SHP77 treated with DMSO at 0.1 percent for 48 hours (cell line): ENCODE measurements around the gene DAZAP1.
A peak's percentile ranks its signal among the peaks of the same experiment; 100 is the strongest.

Source experiments
- DNase-seq: peaks from one replicate; lab custom pipeline; 2025; lab: John Stamatoyannopoulos, UW

The DAZAP1 gene

GRCh38 chr19:1394252-1395193 lies 12.9 kb upstream of the DAZAP1 start:
- DNase-seq: no peak

GRCh38 chr19:1395194-1396018 lies 12.0 kb upstream of the DAZAP1 start:
- DNase-seq: no peak

DNA sequence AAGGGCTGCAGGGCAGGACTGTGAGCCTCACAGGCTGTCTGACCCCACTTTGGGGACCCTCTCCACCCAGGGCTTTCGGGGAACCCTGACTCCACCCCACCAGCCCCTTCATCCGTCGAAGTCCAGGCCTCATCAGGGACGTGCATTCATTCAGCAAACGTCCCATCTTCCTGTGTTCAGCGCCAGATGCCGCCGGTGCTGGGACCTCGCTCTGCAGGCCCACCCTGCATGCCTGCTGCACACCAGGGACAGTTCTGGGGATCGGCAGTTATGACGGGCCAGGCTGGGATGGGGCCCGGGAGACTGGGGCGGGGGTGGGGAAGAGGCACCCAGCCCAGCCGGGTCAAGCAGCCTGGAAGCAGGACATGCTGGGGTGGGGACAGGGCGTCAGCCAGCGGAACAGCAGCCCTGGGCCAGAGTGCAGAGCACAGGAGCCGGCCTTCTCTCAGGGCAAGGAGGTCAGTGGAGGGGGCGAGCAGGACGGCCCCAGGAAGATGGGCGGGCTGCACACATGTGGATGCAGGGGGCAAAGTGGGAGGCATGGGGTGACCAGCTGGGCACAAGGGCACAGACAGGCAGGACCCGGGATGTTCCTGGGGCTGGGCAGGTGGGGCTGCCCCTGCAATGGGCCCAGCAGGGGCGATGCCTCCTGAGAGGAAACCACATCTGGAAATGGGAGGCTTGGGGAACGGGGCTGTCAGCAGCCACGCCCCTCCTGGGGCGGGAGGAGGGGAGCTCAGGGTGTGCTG lies 11.2 kb upstream of the DAZAP1 start:
- DNase-seq: no peak

DNA sequence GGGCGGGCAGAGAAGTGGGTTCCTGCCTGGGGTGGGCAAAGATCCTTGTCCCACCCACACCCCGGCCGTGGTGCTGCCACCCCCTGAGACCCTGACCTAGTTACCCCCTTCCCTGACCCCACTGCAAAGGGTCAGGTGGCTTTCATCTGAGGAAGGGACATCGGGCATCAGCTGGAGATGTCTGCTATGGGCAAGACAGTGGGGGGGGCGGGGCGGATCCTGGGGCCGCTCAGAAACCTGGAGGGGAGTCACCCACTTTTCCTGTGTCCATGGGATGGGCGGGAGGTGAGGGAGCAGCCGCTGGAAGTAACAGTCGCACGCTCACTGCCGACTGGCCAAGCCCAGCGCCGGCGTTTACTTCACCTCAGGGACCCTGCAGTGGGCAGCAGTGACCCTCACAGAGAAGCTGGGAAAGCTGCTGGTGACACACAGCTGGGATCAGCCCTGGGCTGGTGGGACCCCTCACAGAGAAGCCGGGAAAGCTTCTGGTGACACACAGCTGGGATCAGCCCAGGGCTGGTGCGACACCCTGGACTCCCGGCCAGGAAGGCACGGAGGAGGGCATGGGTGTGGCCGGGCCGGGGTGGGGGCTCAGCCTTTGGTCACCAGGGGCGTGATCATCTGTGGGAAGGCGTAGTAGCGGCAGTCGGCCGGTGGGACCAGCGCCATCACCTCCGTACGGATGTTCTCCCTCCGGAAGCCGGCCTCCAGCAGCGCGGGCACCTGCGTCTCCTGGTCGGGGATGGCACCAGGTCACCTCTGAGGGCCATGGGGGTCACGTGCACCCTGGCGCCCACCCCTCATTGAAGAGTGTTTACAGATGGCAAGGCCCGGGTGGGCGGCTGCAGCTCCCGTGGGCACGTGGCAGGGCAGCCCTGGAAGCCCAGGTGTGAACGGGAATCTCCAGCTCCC lies 10.4 kb upstream of the DAZAP1 start:
- DNase-seq: no peak

DNA sequence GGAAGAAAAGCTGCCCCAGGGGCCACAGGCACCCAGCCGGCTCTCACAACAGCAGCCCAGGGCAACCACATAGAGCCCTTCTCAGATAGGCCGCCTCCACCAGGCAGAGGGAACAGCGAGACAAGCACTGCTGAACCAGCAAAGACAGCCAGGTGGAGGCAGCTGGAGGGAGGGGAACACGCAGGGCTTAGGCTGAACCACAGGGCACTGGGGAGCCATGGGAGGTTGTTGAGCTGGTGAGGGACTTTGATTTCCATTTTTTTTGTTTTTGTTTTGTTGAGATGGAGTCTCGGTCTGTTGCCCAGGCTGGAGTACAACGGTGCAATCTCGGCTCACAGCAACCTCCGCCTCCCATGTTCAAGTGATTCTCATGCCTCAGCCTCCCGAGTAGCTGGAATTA lies 9.5 kb upstream of the DAZAP1 start:
- DNase-seq: no peak

DNA sequence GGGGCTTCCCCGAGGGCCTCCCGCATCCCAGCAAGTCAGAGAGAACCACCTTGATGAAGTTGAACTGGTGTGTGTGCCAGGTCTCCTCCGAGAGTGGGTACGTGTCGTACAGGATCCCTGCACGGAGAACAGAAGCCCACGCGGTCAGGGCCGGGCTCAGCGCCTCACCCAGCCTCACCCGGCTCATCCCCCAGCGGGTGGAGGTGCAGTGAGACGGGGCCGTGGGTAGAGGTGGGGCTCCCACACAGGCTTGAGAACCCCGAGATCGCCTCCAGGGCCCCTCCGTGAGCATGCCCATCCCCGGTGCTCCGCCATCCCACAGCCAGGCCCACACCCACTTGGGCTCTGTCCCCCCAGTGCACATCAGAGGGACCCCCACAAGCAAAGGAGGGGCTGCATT lies 8.3 kb upstream of the DAZAP1 start:
- DNase-seq: no peak

DNA sequence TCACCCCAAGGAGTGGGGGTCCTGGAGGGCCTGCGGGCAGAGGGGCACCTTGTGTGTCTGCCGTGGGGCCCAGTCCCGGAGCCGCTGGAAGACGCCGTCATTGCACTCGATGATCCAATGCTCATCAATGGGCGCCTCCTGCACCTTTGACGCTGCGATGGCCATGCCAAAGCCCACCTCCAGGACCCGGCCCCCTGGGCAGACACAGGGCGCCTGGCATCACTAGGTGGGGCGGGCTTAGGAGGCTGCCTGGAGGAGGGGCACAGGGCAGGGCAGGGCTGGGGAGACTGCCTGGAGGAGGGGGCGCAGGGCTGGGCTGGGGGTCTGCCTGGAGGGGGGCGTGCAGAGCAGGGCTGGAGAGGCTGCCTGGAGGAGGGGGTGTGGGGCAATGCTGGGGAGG lies 7.6 kb upstream of the DAZAP1 start:
- DNase-seq: no peak

DNA sequence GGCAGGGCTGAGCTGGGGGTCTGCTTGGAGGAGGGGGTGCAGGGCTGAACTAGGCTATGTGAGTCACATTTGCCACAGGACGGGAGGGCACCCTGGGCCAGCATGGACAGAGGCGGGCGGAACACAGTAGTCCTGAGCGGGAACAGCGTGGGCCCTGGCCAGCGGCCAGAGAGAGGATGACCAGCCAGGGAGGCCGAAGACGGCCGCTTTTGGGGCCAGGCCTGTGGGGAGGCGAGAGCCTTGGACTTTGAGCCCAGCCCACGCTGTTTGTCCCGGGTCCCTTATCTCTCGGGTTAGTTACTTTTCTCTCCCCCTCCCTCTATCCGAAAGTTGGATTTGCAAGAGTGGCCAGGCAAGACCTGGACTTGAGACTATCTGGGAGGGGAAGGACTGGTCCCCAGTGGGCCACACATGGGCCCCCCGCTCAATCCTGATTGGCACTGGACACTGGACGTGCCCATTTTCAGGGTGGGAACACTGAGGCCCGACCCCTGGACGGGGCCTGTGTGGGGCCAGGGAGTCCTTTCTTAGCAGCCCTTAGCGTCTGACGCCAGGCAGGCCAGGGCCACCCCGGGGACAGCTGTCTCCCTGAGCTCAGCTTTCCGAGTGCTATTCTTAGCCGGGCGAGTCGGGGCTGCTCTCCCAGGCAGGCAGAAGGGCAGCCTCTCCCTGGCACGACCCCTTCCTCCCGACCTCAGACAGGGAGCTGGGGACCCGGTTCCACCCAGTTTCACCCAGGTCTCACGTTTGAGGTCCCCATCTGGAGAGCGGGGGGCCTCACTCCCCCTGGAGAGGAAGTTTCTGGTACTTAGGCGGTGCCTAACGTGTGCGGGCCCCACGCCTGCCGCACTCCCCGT lies 6.9 kb upstream of the DAZAP1 start:
- DNase-seq: peak; percentile 6

GRCh38 chr19:1401138-1401888 lies 6.1 kb upstream of the DAZAP1 start, which contains the start of gene GAMT:
Gene GAMT, minus strand, starts transcription at chr19:1401542. Its CDS starts 66 bp downstream, at chr19:1401476.
- no peak for DNase-seq

GRCh38 chr19:1401889-1402217 lies 5.5 kb upstream of the DAZAP1 start:
- no peak for DNase-seq

DNA sequence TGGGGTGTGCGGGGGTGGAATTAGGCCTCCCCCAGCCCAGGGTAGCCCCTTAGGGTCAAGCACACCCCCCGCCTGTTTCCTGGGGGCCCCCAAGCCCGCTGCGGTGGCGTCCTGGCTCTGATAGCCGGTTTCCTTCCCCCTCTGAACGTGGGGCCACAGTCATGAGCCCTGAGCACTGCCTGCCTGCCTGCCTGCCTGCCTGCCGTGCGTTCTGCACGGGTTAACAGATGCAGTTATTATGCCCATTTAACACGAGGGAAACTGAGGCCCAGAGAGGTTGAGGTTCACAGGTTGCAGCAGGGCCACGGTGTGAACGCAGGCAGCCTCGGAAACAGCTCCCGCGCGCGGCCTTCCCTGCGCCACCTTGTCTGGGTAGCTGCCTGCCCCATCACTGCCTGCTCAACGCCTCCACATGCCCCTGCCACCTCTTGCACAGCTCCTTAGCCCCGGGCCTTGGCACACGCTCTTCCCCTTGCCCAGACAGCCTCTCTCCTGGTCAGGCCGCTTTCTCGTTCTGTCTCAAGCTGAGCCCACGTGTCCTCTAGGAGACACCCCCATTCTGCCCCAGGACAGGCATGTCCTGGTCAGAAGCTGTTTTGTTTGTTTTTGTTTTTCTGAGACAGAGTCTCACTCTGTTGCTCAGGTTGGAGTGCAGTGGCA lies 4.8 kb upstream of the DAZAP1 start:
- no peak for DNase-seq

DNA sequence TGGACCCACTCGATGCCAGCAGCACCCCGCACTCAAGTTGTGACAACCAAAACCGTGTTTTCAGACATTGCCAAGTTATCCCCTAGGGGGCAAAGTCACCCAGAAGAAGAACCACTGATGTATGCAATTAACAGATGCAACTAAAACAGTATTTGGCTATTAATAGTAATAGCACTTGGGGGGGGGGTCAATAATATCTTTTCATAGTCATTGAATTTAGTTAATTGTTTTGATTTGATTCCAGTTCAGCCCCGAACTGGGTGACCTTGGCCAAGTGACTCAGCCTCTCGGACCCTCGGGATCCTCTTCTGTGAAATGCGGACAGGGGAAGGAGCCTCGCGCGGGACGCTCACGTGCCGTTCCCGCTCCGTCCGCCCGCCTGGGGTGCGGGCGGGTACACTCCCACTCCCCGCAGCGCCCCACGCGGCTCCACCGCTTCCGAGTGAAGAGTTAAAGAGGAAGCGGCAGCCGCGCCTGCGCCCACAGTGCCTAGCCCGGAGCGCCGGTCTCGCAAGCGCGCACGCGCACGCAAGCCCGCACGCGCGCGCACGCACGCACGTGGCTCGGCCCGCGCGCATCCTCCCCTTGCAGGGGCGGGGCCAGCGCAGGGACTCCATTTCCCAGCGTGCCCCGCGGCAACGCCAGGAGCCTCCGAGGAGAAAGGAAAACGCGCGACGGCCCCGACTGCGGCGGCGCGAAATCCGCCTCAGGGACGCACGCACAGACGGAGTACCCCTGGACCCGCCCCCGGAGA lies 435 bp upstream of the DAZAP1 start:
- DNase-seq: peak; percentile 88

DNA sequence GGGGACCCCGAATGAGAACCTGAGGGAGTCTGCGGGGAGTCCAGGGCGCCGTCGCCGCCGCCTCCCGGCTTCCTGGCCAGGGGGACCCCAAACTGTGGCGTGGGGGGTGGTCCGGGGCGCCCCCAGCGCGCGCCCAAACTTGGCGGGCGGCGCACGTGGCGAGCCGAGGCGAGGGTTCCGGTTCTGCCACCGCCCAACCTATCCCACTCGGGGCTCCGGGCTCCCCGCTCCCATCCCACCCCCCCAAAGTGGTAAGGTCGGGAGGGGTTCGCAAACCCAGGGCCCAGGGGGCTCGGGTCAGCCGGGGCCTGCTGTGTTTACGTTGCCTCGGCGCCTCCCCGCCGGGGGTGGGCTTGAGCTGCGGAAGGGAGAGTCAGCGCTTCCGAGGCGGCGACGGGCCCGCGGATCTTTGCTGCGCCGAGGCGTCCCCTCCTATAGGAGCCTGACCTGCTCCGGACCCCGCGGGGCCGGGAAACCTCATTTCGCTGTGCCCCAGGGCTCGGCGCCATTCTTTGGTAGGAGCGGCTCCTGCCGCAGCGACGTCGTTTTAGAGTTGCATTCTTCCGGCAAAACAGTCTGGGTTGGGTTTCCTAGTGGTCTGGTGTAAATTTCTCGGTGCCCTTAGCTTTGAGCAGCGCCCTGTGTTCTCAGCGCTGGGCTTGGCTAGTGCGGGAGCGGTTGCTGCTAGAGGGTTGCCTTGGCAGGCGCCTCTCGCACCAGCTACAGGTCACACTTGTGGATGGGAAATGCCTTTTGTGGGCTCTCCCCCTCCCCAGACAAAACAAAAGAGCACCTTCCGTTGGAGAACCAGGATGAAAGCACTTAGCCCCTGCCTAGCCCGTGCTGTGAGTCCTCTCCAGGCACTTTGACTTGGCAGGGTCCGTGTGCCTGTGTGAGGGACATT lies 1.2 kb downstream of the DAZAP1 start:
- DNase-seq: no peak

- DNase-seq: no peak
Observed at GRCh38 chr19:1409204-1410005, 2.0 kb downstream of the DAZAP1 start.

DNA sequence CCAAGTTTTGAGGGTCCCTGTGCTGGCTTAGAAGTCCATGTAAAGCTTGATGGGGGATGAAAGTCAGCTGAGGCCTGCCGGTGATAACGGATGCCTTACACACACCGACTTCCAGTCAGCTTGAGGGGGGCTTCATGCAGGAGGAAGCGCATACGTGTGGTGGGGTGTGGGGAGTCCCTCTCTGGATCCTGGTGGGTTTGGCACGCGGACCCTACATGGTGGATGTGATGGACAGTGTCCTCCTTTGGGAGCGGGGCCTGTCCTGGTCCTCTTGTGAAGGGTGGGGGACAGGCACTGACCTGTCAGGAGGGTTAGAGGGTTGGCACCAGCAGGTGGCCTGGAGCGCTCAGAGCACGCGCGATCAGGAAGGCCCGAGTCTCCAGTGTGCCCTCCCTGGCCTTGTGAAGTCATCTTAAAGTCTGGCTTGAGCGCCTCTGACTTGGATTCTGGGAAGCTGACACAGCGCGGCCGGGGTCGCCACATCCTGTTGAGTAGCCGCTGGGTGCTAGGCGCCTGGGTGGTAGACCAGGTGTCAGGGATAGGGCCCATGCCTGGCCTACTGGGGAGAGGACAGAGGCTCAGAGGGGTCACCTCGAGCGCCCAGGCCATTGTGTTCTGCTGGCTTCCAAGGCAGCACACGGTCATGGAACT lies 2.9 kb downstream of the DAZAP1 start:
- no peak for DNase-seq

DNA sequence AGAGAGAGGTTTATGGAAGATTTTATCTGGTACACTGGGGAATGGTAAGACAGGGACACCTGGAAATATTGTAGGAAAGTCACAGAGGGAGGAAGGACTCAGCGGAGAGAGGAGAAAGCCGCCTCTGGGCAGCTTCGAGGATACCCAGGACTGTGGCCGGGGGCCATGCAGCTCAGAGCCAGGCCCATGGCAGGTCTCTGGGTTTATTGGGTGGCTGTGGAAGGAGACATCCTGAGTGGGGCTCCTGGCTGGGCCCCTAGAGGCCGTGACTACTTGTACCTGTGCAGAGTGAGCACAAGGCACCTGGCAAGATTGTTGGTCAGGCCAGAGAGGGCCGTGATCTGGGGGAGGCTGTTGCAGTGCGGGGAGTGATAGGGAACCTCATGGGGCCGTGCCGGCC lies 3.4 kb downstream of the DAZAP1 start:
- DNase-seq: no peak
